Left hindlimb (tissue), 1 donor: Measurements from ENCODE around the gene IDH3B.
A peak's percentile ranks its signal among the peaks of the same experiment; 100 is the strongest.
"Not testable (repeated sequence)": the region's sequence is repeated elsewhere in the genome, so short reads cannot be mapped to it uniquely, and the experiment has no call there.

Source experiments
- DNase-seq: peaks from one replicate; pipeline ENCODE4 v3.0.0-alpha.2; 2018

The IDH3B gene

GRCh38 chr20:2663887-2664719 is at the start of gene IDH3B:
Gene IDH3B (minus strand): TSS chr20:2664216. CDS start chr20:2664188, 28 bp downstream.
- DNase-seq, result peak; percentile 95

- DNase-seq, result no peak
Measured at GRCh38 chr20:2713285-2713684, 49.3 kb upstream of the IDH3B start.

- DNase-seq, result no peak
Measured at GRCh38 chr20:2709205-2709981, 45.4 kb upstream of the IDH3B start.

GRCh38 chr20:2708665-2709064 is 44.6 kb upstream of the IDH3B start:
- no peak for DNase-seq

GRCh38 chr20:2708073-2708415 is 44.0 kb upstream of the IDH3B start:
- DNase-seq, result no peak

- DNase-seq, result no peak
Measured at GRCh38 chr20:2707353-2708072, 43.5 kb upstream of the IDH3B start.

- DNase-seq, result no peak
Measured at GRCh38 chr20:2706688-2707352, 42.8 kb upstream of the IDH3B start.

GRCh38 chr20:2705931-2706645 is 42.1 kb upstream of the IDH3B start:
- no peak for DNase-seq

- DNase-seq, result no peak
Measured at GRCh38 chr20:2703716-2704475, 39.9 kb upstream of the IDH3B start.

GRCh38 chr20:2701671-2702081 is 37.7 kb upstream of the IDH3B start:
- DNase-seq, result no peak

- DNase-seq, result no peak
Measured at GRCh38 chr20:2700913-2701620, 37.1 kb upstream of the IDH3B start.

GRCh38 chr20:2699775-2700413 is 35.9 kb upstream of the IDH3B start:
- no peak for DNase-seq

GRCh38 chr20:2698912-2699311 is 34.9 kb upstream of the IDH3B start:
- no peak for DNase-seq

GRCh38 chr20:2698186-2698817 is 34.3 kb upstream of the IDH3B start:
- DNase-seq, result no peak

- no peak for DNase-seq
Measured at GRCh38 chr20:2697768-2698167, 33.8 kb upstream of the IDH3B start.

- DNase-seq, result no peak
Measured at GRCh38 chr20:2696646-2697045, 32.6 kb upstream of the IDH3B start.

GRCh38 chr20:2695984-2696525 is 32.0 kb upstream of the IDH3B start:
- DNase-seq, result not testable (repeated sequence)

- DNase-seq, result no peak
Measured at GRCh38 chr20:2695206-2695983, 31.4 kb upstream of the IDH3B start.

- DNase-seq, result no peak
Measured at GRCh38 chr20:2694519-2694918, 30.5 kb upstream of the IDH3B start.
